Measurements from ENCODE around the gene CDH4. TPM values are rescaled to one million over a fixed set of nuclear protein-coding genes. Genes with fewer than 3 reads are reported as not detected.

CDH4 gene
- total and polyA plus RNA-seq, 2 of the 8 experiments (the other 6 are each of a cell fraction or from before 2014, with no cell fraction given): 4.3 to 7.9 TPM

DNA sequence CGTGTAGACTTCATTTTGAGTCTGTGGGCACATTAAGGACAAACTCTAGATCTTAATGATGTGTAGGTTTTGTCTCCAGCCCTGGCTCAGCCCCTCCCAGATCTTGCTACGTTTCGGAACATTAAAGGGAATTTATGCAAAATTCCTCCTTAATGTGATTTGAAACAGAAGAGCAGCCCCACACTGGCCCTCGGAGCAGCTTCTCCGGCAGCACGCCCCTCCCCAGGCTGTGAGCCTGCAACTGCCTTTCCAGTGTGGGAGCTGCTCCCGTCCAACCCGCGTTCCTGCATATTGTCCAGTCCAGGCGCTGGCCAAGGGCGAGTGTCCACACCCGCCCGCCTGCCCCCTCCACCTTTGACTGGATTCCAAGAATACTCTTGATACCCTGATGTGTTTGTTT is 556.4 kb downstream of the CDH4 start:
- H2BK5ac ChIP-seq (ENCODE audit: low read depth, low read length): no peak overlapping the region
- no peaks in the 10 kb centered on the region for H3K79me1 ChIP-seq (ENCODE audit: low read depth, low read length)
- H2BK12ac ChIP-seq (ENCODE audit: low read depth, low read length): no peak overlapping the region
- H3K4me3 ChIP-seq (ENCODE audit: extremely low read depth in 1 of 4, insufficient read depth in 2 of 4, low read depth in 3 of 4, low read length in 4 of 4): no peak overlapping the region
- CTCF ChIA-PET (ENCODE audit: partially characterized antibody): interaction anchor here (1.2 to 1.3 kb wide), 2 partner anchors 10 to 12 kb away, joined by 3 to 4 read pairs; no protein-coding TSS in a partner anchor
- no peak overlapping the region for H3K27ac ChIP-seq (ENCODE audit: low read depth, low read length)
- FAIRE-seq (no peak), DNase-seq (ENCODE audit: low read depth in 1 of 2, low spot score in 2 of 2) (no peak)
- WGBS, 2 experiments (ENCODE audit: extremely low coverage in 1 of 2, insufficient coverage in 1 of 2, insufficient read length in 1 of 2, insufficient replicate concordance in 2 of 2, low coverage in 1 of 2, low lambda C conversion rate in 2 of 2, missing lambda C conversion rate in 1 of 2): 87% methylated on average over 13 of the region's 13 CpGs; no CpG with 5 or more reads in 1 of the 2 experiments
- no peak overlapping the region for H3K9ac ChIP-seq (replicated peaks in 1 of 4; ENCODE audit: extremely low read depth in 1 of 4, low read depth in 3 of 4, low read length in 3 of 4)
- H3K23me2 ChIP-seq (ENCODE audit: low read depth, low read length): no peaks in the 10 kb centered on the region
- H4K8ac ChIP-seq (ENCODE audit: extremely low read depth, insufficient read depth, low read length): no peak overlapping the region
- H3K56ac ChIP-seq (replicated peaks; ENCODE audit: insufficient read length, low read depth, low read length): no peak overlapping the region
- H4K20me1 ChIP-seq (replicated peaks in 1 of 2; ENCODE audit: control insufficient read depth in 1 of 2, insufficient read depth in 2 of 2, low read length in 2 of 2): peaks cover 0 to 7% of the 10 kb centered on the region in 2 experiments
- no peak for TF ChIP-seq ASH2L (IDR thresholded peaks at IDR 0.05; ENCODE audit: low read length)
- TF ChIP-seq FOSL1 (IDR thresholded peaks at IDR 0.05; ENCODE audit: insufficient read depth, low read depth, low read length): no peak
- TF ChIP-seq YY1 (IDR thresholded peaks at IDR 0.05; ENCODE audit: low read depth, low read length): no peak
- no peak for TF ChIP-seq BACH1 (IDR thresholded peaks at IDR 0.05; ENCODE audit: low read length)
- no peak overlapping the region for H2BK20ac ChIP-seq (ENCODE audit: low read length)
- H4K5ac ChIP-seq (ENCODE audit: insufficient read length, low read depth, low read length): no peak overlapping the region
- no peaks in the 10 kb centered on the region for H3K9me3 ChIP-seq (ENCODE audit: insufficient read depth in 2 of 2, low read depth in 1 of 2, low read length in 1 of 2)
- H2AFZ ChIP-seq (ENCODE audit: low read length): no peak overlapping the region
- peaks cover 0 to 2% (median 0%) of the 10 kb centered on the region in 4 experiments; a peak in 2 of 7 replicates for H3K4me1 ChIP-seq (replicated peaks in 1 of 4; ENCODE audit: control insufficient read depth in 3 of 4, insufficient read depth in 4 of 4, low read length in 3 of 4)
- no peak overlapping the region for H3K23ac ChIP-seq (ENCODE audit: insufficient read length)
- no peak overlapping the region for H3K4me2 ChIP-seq (ENCODE audit: insufficient read depth in 1 of 2, low read depth in 2 of 2, low read length in 2 of 2)
- H2AK5ac ChIP-seq (ENCODE audit: low read depth, low read length): no peak overlapping the region
- H3K36me3 ChIP-seq (ENCODE audit: control insufficient read depth in 2 of 4, insufficient read depth in 4 of 4, low read length in 3 of 4): no peaks in the 10 kb centered on the region
- H2BK15ac ChIP-seq (ENCODE audit: low read length): no peak overlapping the region
- no peak overlapping the region for H3K18ac ChIP-seq (ENCODE audit: extremely low read depth, low read length)
- no peak overlapping the region for H3K14ac ChIP-seq (ENCODE audit: insufficient read length)
- peaks cover 0 to 5% (median 2%) of the 10 kb centered on the region in 4 experiments; a peak in 3 of 7 replicates for H3K27me3 ChIP-seq (replicated peaks in 1 of 4; ENCODE audit: control insufficient read depth in 3 of 4, extremely low read depth in 1 of 4, insufficient read depth in 3 of 4, low read length in 3 of 4)
- no peaks in the 10 kb centered on the region for H3K79me2 ChIP-seq (ENCODE audit: control insufficient read depth in 1 of 2, insufficient read depth in 2 of 2, low read length in 2 of 2)
- H4K91ac ChIP-seq (replicated peaks; ENCODE audit: insufficient read length, low read length): no peak overlapping the region
- POLR2A ChIA-PET (ENCODE audit: partially characterized antibody): no interaction called here
- H3K4ac ChIP-seq (replicated peaks; ENCODE audit: insufficient read length, low read depth, low read length): no peak overlapping the region
- no peak overlapping the region for H2BK120ac ChIP-seq (replicated peaks; ENCODE audit: low read depth, low read length)

Measured in H1 (cell line).